ENCODE measurements around the gene ANKRD35. TPM values are rescaled to one million over a fixed set of nuclear protein-coding genes. Genes with fewer than 3 reads are reported as not detected.
A peak's percentile ranks its signal among the peaks of the same experiment; 100 is the strongest.

The ANKRD35 gene
- total and polyA plus RNA-seq, 9 of the 15 experiments (the other 6 are each of a cell fraction or from before 2014, with no cell fraction given): 0.07 to 0.14 (median 0.07) TPM; not detected in 5

GRCh38 chr1:145932522-145933009 lies 46.9 kb upstream of the ANKRD35 start (continued):
- TF ChIP-seq VEZF1 (CRISPR knock-in tag; IDR thresholded peaks at IDR 0.05) (peak; percentile 48), AFF1 (IDR thresholded peaks at IDR 0.05; ENCODE audit: low read depth in 1 of 2, partially characterized antibody in 2 of 2) (peak in 1 of 2 experiments; percentile 88), SMARCC2 (IDR thresholded peaks at IDR 0.05; ENCODE audit: low read depth) (peak; percentile 92), ELF4 (CRISPR knock-in tag; IDR thresholded peaks at IDR 0.05) (peak; percentile 83; the same call in 1 of the 2 replicates), NBN (IDR thresholded peaks at IDR 0.05; ENCODE audit: low read depth) (peak; percentile 78; the same call in 1 of the 2 replicates), CREB1 (IDR thresholded peaks at IDR 0.05) (peak; percentile 39; the same call in 1 of the 2 replicates), CREB1 (CRISPR knock-in tag; IDR thresholded peaks at IDR 0.05) (peak; percentile 58; the same call in 1 of the 2 replicates), ESRRA (IDR thresholded peaks at IDR 0.05; ENCODE audit: borderline replicate concordance, low read depth) (peak; percentile 94; the same call in 1 of the 2 replicates), RERE (CRISPR knock-in tag; IDR thresholded peaks at IDR 0.05; ENCODE audit: borderline replicate concordance) (peak; percentile 92; the same call in 1 of the 2 replicates), HMGN3 (IDR thresholded peaks at IDR 0.05; ENCODE audit: borderline replicate concordance, extremely low read depth, insufficient read length, low read depth, low read length) (peak; percentile 32), ZNF583 (CRISPR knock-in tag; IDR thresholded peaks at IDR 0.05) (0 out of 2 replicates have a peak, but pooled peaks have one; percentile 33), ZSCAN32 (CRISPR knock-in tag; IDR thresholded peaks at IDR 0.05) (peak; percentile 77), ETV5 (CRISPR knock-in tag; IDR thresholded peaks at IDR 0.05; ENCODE audit: low read depth) (peak; percentile 73), KLF16 (IDR thresholded peaks at IDR 0.05) (peak; percentile 93), ZNF175 (CRISPR knock-in tag; IDR thresholded peaks at IDR 0.05; ENCODE audit: low read depth) (peak; percentile 76), NONO (IDR thresholded peaks at IDR 0.05; ENCODE audit: low read depth in 2 of 2, low read length in 1 of 2) (peak in 1 of 2 experiments; percentile 60; a peak in 1 of 4 replicates), GATA2 (CRISPR knock-in tag; IDR thresholded peaks at IDR 0.05) (peak; percentile 89)
